ENCODE data around the gene LAMA4.

LAMA4 gene

DNA sequence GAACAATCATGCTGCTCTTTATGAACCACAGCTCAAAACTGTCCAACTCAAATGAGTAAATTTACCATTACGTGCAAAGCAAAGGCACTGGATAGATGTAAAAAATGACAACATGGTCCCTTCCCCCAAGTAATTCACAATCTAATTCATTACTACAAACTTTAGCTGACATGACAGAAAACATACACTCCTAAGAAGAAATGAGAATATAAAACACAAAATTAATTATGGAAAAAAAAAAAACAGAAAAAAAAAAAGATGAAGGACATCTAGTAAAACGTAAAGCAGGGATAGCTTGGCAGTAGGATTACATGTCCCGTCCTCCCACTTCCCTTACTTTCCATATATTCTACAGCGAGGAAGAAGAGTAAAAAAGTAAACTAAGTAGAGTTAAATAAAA, 172.8 kb downstream of the LAMA4 start:
- no peak for TF ChIP-seq Cebpa-rat (IDR thresholded peaks at IDR 0.05)
- no peak overlapping the region for H3K9ac ChIP-seq
- peaks cover 6% of the 10 kb centered on the region for H3K4me1 ChIP-seq
- H3K9me3 ChIP-seq = no peaks in the 10 kb centered on the region
- no peak overlapping the region for H3K4me3 ChIP-seq
- H3K27ac ChIP-seq = no peak overlapping the region
- H4K20me1 ChIP-seq = no peaks in the 10 kb centered on the region
- peaks cover 19% of the 10 kb centered on the region for H3K36me3 ChIP-seq
- no peaks in the 10 kb centered on the region for H3K27me3 ChIP-seq
- no peak overlapping the region for H3K4me2 ChIP-seq

DNA sequence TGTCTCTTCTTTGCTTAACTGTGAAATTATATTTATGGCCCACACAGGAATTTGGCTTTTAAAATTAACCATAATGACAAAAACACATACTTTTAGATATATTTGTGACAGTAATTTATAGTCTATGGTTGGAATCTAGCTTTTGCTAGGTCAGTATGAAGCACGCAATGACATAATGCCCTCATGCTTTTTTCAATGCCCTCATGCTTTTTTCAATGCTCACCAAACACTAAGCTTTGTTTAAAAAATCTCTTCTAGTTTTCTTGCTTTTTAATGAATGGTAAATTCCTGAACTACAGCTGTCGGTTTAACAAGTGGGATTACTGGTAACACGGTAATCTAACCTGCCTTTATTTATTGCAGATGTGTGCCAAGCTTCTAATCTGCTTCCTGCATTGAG, 187.8 kb downstream of the LAMA4 start:
- Histone ChIP-seq H3K27me3 (no peaks in the 10 kb centered on the region), H3K4me2 (no peak overlapping the region), H3K4me1 (no peaks in the 10 kb centered on the region), H3K36me3 (peaks cover 7% of the 10 kb centered on the region; the same call in 1 of the 2 replicates), H3K27ac (no peak overlapping the region), H3K9ac (no peak overlapping the region), H4K20me1 (no peaks in the 10 kb centered on the region), H3K4me3 (no peak overlapping the region), H3K9me3 (no peaks in the 10 kb centered on the region)
- TF ChIP-seq Cebpa-rat (IDR thresholded peaks at IDR 0.05) = no peak

DNA sequence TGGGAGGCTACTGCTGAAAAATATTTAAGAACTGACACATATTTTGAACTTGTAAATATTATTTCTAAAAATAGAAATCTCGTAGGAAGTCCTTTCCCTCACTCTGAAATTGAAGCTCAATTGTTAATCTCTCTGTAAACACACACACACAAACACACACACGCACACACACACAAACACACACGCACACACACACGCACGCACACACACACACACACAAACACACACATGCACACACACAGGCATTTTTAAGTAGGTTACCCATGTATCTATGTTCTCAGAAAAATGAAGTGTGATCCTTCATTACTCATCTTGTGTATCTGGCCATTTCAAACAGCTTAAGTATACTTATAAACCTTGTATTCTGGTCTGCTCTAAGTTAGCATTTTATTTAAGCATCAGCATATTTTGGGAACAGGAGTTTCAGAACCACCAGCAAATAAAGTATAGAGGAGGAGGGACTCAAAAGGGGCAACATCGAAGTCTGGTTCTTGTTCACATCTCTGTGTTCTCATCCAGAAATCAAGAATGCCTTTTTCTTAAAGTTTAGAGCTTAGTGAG, 188.9 kb downstream of the LAMA4 start:
- Histone ChIP-seq H3K4me2 (no peak overlapping the region), H3K27ac (no peak overlapping the region), H3K4me1 (no peaks in the 10 kb centered on the region), H3K4me3 (no peak overlapping the region), H3K9me3 (no peaks in the 10 kb centered on the region), H4K20me1 (no peaks in the 10 kb centered on the region), H3K27me3 (no peaks in the 10 kb centered on the region), H3K36me3 (peaks cover 3% of the 10 kb centered on the region; the same call in 1 of the 2 replicates), H3K9ac (no peak overlapping the region)
- TF ChIP-seq Cebpa-rat (IDR thresholded peaks at IDR 0.05) = no peak

DNA sequence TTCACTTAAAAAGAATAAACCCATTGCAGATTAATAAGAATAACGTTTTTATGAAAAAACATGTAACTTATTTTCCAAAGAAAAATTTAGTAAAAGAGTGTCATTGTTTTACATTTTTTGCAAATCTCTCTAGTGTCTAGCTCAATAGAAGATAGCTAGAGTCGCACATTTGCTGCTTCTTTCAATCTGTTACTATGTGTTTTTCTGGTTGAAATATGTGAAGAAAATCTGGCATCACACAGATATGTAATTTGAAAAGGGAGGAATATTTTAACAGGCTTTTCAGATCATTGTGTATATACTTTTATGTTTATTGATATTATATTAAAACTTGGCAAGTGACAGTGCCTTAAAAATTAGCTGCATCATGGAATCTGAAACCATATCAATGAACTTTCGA, 191.4 kb downstream of the LAMA4 start:
- H3K36me3 ChIP-seq = no peaks in the 10 kb centered on the region
- no peaks in the 10 kb centered on the region for H3K4me1 ChIP-seq
- TF ChIP-seq Cebpa-rat (IDR thresholded peaks at IDR 0.05) = no peak
- H3K4me2 ChIP-seq = no peak overlapping the region
- H3K4me3 ChIP-seq = no peak overlapping the region
- H4K20me1 ChIP-seq = no peaks in the 10 kb centered on the region
- H3K9me3 ChIP-seq = no peaks in the 10 kb centered on the region
- H3K27ac ChIP-seq = no peak overlapping the region
- no peaks in the 10 kb centered on the region for H3K27me3 ChIP-seq
- no peak overlapping the region for H3K9ac ChIP-seq

DNA sequence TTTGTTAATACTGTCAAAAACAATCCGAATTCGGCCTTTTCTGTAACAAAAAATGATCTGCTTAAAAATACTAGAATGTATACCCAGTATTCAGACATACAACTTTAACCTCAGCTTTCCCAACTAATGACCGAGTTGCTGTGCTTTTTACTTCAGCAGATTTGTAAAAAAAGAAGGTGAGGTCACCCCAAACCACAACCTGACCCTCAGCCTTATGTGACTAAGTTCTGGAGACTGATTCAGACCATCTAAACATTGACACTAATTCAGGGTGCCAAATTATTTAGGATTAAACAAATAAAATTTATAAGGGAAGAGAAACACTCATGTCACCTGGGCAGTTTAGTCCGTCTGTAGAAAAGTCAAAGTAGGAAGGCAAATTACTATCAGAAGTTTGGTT, 192.8 kb downstream of the LAMA4 start:
- H3K4me1 ChIP-seq = no peaks in the 10 kb centered on the region
- no peaks in the 10 kb centered on the region for H3K27me3 ChIP-seq
- H3K27ac ChIP-seq = no peak overlapping the region
- no peaks in the 10 kb centered on the region for H3K9me3 ChIP-seq
- H3K4me2 ChIP-seq = no peak overlapping the region
- TF ChIP-seq Cebpa-rat (IDR thresholded peaks at IDR 0.05) = no peak
- H4K20me1 ChIP-seq = no peaks in the 10 kb centered on the region
- no peak overlapping the region for H3K9ac ChIP-seq
- H3K36me3 ChIP-seq = no peaks in the 10 kb centered on the region
- H3K4me3 ChIP-seq = no peak overlapping the region

Data from BLaER1 (cell line).